Neural progenitor cell (in vitro differentiated cells): Measurements from ENCODE around the gene C6orf47. TPM values are rescaled to one million over a fixed set of nuclear protein-coding genes. Genes with fewer than 3 reads are reported as not detected.
A peak's percentile ranks its signal among the peaks of the same experiment; 100 is the strongest.

Source experiments
- DNase-seq: peaks from one replicate; pipeline ENCODE4 v3.0.0-alpha.2; 2016; ENCODE audit warnings: low spot score
- H2AFZ ChIP-seq: fragments of 200-600 bp; sonication (generic); replicated peaks from 2 replicates; pipeline ENCODE4 v1.6.1; 2016; ENCODE audit warnings: antibody characterized with exemption
- H3F3A ChIP-seq: fragments of 200-600 bp; sonication (generic); 2 replicates; pipeline ENCODE4 v1.6.1; 2016; ENCODE audit warnings: antibody characterized with exemption, low read depth
- H3K27ac ChIP-seq: fragments of 200-600 bp; sonication (generic); 2 replicates; pipeline ENCODE4 v1.5.1; 2016; ENCODE audit warnings: mild to moderate bottlenecking
- H3K27me3 ChIP-seq: fragments of 200-600 bp; sonication (generic); 2 replicates; pipeline ENCODE4 v1.6.1; 2016; ENCODE audit warnings: mild to moderate bottlenecking, moderate library complexity
- H3K36me3 ChIP-seq: fragments of 200-600 bp; sonication (generic); 2 replicates; pipeline ENCODE4 v1.5.1; 2016
- H3K4me1 ChIP-seq: fragments of 200-600 bp; sonication (generic); 2 replicates; pipeline ENCODE4 v1.6.1; 2016; ENCODE audit warnings: mixed run types
- H3K4me2 ChIP-seq: fragments of 200-600 bp; sonication (generic); 2 replicates; pipeline ENCODE4 v1.6.1; 2016
- H3K4me3 ChIP-seq: fragments of 200-600 bp; sonication (generic); 2 replicates; pipeline ENCODE4 v1.5.1; 2016
- H3K79me2 ChIP-seq: fragments of 200-600 bp; sonication (generic); 2 replicates; pipeline ENCODE4 v1.6.1; 2016; ENCODE audit warnings: low read depth
- H3K9ac ChIP-seq: fragments of 200-600 bp; sonication (generic); 2 replicates; pipeline ENCODE4 v1.6.1; 2016
- H3K9me3 ChIP-seq: fragments of 200-600 bp; sonication (generic); 2 replicates; pipeline ENCODE4 v1.5.1; 2016; ENCODE audit warnings: low read depth
- H4K20me1 ChIP-seq: fragments of 200-600 bp; sonication (generic); 2 replicates; pipeline ENCODE4 v1.6.1; 2016; ENCODE audit warnings: low read depth
- H3K27ac Mint-ChIP-seq: 3 replicates; pipeline ENCODE4 v1.8.0; 2021; ENCODE audit warnings: mixed read lengths
- H3K27me3 Mint-ChIP-seq: 2 replicates; pipeline ENCODE4 v1.8.0; 2022; ENCODE audit warnings: low read depth, mild to moderate bottlenecking, inconsistent platforms, moderate library complexity, mixed read lengths; ENCODE audit not compliant: insufficient read depth
- H3K36me3 Mint-ChIP-seq: 3 replicates; pipeline ENCODE4 v1.8.0; 2021; ENCODE audit warnings: mixed read lengths
- H3K4me1 Mint-ChIP-seq: 3 replicates; pipeline ENCODE4 v1.8.0; 2021; ENCODE audit warnings: mixed read lengths
- H3K4me3 Mint-ChIP-seq: 3 replicates; pipeline ENCODE4 v1.8.0; 2021; ENCODE audit warnings: mild to moderate bottlenecking, moderate library complexity, mixed read lengths
- H3K9me3 Mint-ChIP-seq: 3 replicates; pipeline ENCODE4 v1.8.0; 2020; ENCODE audit warnings: mixed read lengths
- EZH2 ChIP-seq: fragments of 200-600 bp; sonication (generic); IDR thresholded peaks from 2 replicates; pipeline ENCODE4 v1.6.1; 2017; ENCODE audit warnings: antibody characterized with exemption, mild to moderate bottlenecking, moderate library complexity
- EZH2phosphoT487 ChIP-seq: fragments of 200-600 bp; sonication (generic); IDR thresholded peaks from 2 replicates; pipeline ENCODE4 v1.6.1; 2017; ENCODE audit warnings: antibody characterized with exemption
- total RNA-seq: library from RNA; depleted of rRNA; stranded (reverse); fragments of >200 nt; gene quantifications from 2 replicates; pipeline ENCODE4 v1.2.3, GENCODE V29; 2015; ENCODE audit warnings: low replicate concordance
- TF ChIP-seq, protein P1 (sequence below): fragments of 200-600 bp; sonication (generic); IDR thresholded peaks from 2 replicates; pipeline ENCODE4 v1.5.1; 2017; ENCODE audit warnings: antibody characterized with exemption, mild to moderate bottlenecking

The C6orf47 gene
- total RNA-seq, 1 donor from 2014 or later: 14.6 TPM

DNA sequence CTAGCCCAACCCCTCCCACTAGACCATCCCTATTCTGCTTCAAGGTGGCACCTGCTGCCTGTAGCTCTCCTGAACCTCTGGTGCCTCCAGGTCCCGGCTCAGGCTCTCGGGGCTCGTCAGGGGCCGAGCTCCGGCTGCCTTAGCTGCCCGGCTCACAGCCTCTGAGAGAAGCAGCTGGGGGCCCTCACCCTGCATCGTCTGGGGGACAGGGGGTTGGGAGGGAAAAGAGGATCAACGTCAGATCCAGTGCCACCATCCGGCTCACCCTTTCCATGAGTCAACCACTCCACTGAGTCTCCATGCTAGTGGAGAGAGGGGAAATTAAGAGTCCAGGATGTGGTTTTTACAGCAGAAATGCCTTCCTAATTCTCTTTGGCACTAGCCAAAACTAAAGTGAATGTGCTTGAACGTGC, 21.1 kb downstream of the C6orf47 start:
- no peaks in the 10 kb centered on the region for H3K4me1 Mint-ChIP-seq
- no peak overlapping the region for H3K4me3 Mint-ChIP-seq
- Histone ChIP-seq H3K4me2 (no peak overlapping the region), H4K20me1 (peaks cover 40% of the 10 kb centered on the region), H2AFZ (no peak overlapping the region), H3K27ac (no peak overlapping the region), H3K27me3 (no peaks in the 10 kb centered on the region), H3K79me2 (no peaks in the 10 kb centered on the region), H3K36me3 (no peaks in the 10 kb centered on the region), H3K4me3 (no peak overlapping the region), H3K9me3 (no peaks in the 10 kb centered on the region), H3F3A (peaks cover 58% of the 10 kb centered on the region), H3K9ac (no peak overlapping the region), H3K4me1 (no peaks in the 10 kb centered on the region)
- no peaks in the 10 kb centered on the region for H3K9me3 Mint-ChIP-seq
- DNase-seq: no peak
- peaks cover 43% of the 10 kb centered on the region for H3K36me3 Mint-ChIP-seq
- peaks cover 2% of the 10 kb centered on the region for H3K27me3 Mint-ChIP-seq
- H3K27ac Mint-ChIP-seq: no peak overlapping the region
- TF ChIP-seq EZH2 (no peak), EZH2phosphoT487 (no peak)
- TF ChIP-seq, protein P1, sequence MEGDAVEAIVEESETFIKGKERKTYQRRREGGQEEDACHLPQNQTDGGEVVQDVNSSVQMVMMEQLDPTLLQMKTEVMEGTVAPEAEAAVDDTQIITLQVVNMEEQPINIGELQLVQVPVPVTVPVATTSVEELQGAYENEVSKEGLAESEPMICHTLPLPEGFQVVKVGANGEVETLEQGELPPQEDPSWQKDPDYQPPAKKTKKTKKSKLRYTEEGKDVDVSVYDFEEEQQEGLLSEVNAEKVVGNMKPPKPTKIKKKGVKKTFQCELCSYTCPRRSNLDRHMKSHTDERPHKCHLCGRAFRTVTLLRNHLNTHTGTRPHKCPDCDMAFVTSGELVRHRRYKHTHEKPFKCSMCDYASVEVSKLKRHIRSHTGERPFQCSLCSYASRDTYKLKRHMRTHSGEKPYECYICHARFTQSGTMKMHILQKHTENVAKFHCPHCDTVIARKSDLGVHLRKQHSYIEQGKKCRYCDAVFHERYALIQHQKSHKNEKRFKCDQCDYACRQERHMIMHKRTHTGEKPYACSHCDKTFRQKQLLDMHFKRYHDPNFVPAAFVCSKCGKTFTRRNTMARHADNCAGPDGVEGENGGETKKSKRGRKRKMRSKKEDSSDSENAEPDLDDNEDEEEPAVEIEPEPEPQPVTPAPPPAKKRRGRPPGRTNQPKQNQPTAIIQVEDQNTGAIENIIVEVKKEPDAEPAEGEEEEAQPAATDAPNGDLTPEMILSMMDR: no peak

DNA sequence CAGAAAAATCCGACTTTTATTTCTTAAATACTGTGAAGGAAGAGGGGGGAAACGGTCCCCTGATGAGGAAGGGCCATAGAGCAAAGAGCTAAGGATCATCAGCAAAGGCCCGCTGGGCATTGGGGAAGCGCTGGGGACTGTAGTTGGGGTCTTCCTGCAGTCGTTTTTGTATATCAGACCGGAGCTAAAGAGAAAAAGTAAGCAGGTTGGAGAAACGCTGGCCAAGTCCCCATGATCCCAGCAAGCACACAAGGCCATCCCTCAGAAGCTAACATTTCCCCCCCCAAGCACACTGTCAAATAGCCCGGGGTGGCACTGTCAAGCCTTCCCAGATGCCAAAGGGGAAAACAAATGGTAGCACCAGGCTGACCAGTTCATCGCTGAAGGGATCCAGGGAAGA, 21.5 kb downstream of the C6orf47 start:
- Mint-ChIP-seq H3K27ac (no peak overlapping the region), H3K4me1 (no peaks in the 10 kb centered on the region), H3K27me3 (peaks cover 2% of the 10 kb centered on the region), H3K9me3 (no peaks in the 10 kb centered on the region), H3K36me3 (peaks cover 45% of the 10 kb centered on the region), H3K4me3 (no peak overlapping the region)
- H3K27ac ChIP-seq: no peak overlapping the region
- peaks cover 3% of the 10 kb centered on the region for H3K79me2 ChIP-seq
- no peaks in the 10 kb centered on the region for H3K9me3 ChIP-seq
- no peak for DNase-seq
- H3K9ac ChIP-seq: no peak overlapping the region
- H3K4me1 ChIP-seq: no peaks in the 10 kb centered on the region
- peaks cover 62% of the 10 kb centered on the region for H3F3A ChIP-seq
- no peak overlapping the region for H3K4me3 ChIP-seq
- H3K4me2 ChIP-seq: no peak overlapping the region
- H4K20me1 ChIP-seq: peaks cover 44% of the 10 kb centered on the region
- H3K27me3 ChIP-seq: no peaks in the 10 kb centered on the region
- TF ChIP-seq EZH2 (no peak), EZH2phosphoT487 (no peak)
- TF ChIP-seq, protein P1: no peak
- no peak overlapping the region for H2AFZ ChIP-seq
- peaks cover under 1% of the 10 kb centered on the region for H3K36me3 ChIP-seq

DNA sequence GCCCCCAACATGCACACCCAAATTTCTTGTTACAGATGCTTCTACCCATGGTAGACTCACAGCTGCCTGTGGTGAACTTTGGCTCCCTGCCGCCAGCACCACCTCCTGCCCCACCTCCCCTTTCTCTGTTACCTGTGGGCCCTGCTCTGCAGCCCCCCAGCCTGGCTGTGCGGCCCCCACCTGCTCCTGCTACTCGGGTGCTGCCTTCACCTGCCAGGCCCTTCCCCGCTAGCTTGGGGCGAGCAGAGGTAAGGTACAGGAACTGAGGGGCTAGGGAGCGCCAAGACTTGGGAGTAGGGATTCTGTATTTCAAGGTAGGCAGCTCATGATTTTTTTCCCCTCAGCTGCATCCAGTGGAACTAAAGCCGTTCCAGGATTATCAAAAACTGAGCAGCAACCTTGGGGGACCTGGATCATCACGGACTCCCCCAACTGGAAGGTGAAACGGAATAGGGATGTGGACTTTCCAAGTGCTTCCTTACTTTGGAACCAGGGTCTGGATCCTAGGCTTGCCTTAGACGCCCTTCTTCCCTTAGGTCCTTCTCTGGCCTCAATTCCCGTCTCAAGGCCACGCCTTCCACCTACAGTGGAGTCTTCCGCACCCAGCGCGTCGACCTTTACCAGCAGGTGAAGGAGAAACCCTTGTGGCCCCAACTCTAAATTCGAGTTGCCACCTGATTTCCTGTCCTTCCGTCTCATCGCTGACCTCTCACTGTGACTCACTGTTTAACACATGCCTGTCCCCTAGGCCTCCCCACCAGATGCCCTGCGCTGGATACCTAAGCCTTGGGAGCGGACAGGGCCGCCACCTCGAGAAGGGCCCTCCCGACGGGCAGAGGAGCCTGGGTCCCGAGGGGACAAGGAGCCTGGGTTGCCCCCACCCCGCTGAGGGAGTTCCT, 23.6 kb downstream of the C6orf47 start:
- H3K27ac Mint-ChIP-seq: no peak overlapping the region
- H3K36me3 Mint-ChIP-seq: peaks cover 50% of the 10 kb centered on the region
- no peak overlapping the region for H3K4me3 Mint-ChIP-seq

More for the DNA sequence above, 23.6 kb downstream of the C6orf47 start:
- H3K9me3 Mint-ChIP-seq: no peaks in the 10 kb centered on the region
- TF ChIP-seq, protein P1: no peak
- TF ChIP-seq EZH2phosphoT487: no peak
- TF ChIP-seq EZH2: no peak
- Histone ChIP-seq H3K27me3 (no peaks in the 10 kb centered on the region), H3K4me3 (no peak overlapping the region), H3K9ac (no peak overlapping the region), H4K20me1 (peaks cover 57% of the 10 kb centered on the region), H3K9me3 (no peaks in the 10 kb centered on the region), H3K79me2 (peaks cover 21% of the 10 kb centered on the region), H3K36me3 (peaks cover 3% of the 10 kb centered on the region), H3F3A (peaks cover 81% of the 10 kb centered on the region), H2AFZ (no peak overlapping the region), H3K4me1 (no peaks in the 10 kb centered on the region), H3K4me2 (no peak overlapping the region), H3K27ac (peak overlapping the region; percentile 37)
- DNase-seq: no peak
- H3K27me3 Mint-ChIP-seq: peaks cover 2% of the 10 kb centered on the region
- peaks cover 2% of the 10 kb centered on the region for H3K4me1 Mint-ChIP-seq
